Testis (tissue), 2 donors: ENCODE data around the gene CST8.

Experiments
- CTCF ChIP-seq, 3 experiments: fragments of 450-650 bp in 2 of 3; fragments of 200-600 bp in 1 of 3; sonication (generic) in 1 of 3; IDR thresholded peaks; one replicate each; pipeline ENCODE4 v1.5.1; 2016 to 2019; ENCODE audit warnings: antibody characterized with exemption in 3 of 3, mild to moderate bottlenecking in 2 of 3, moderate library complexity in 1 of 3
- POLR2A ChIP-seq: fragments of 450-650 bp; IDR thresholded peaks from one replicate; pipeline ENCODE4 v1.6.1; 2017; ENCODE audit warnings: antibody characterized with exemption, mild to moderate bottlenecking, moderate library complexity

GRCh38 chr20:23479043-23479442 lies 11.9 kb upstream of the CST8 start:
- TF ChIP-seq CTCF (IDR thresholded peaks at IDR 0.05) (no peak), POLR2A (no peak)
